Measurements from ENCODE around the gene ENPP7. TPM values are rescaled to one million over a fixed set of nuclear protein-coding genes. Genes with fewer than 3 reads are reported as not detected.

The ENPP7 gene
- polyA plus RNA-seq, 3 donors: not detected

DNA sequence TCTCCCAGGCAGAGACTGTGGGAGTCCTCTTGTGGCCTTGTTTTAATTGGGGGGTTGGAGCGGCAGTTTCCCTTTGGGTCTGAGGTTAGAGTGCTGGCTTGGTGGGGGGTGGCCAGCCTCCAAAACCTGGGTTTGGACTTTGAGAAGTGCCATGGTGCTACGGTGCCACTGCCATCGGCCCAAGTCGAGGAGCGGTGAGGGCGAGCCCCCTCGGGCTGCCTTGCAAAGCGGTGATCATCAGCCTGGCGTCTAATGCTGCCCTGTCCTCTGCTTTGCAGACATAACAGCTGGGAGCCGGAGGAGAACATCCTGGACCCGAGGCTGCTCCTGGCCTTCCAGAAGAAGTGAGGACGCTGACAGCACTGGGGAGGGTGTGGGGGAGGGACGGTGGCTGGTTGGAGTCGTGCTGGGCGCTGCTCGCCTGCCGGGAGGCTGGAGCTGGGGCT lies 48.4 kb downstream of the ENPP7 start:
- Mint-ChIP-seq H3K27ac (no peak overlapping the region), H3K4me3 (peak overlapping the region; percentile 81 to 94), H3K27me3 (ENCODE audit: low read depth in 3 of 3) (peaks cover 52 to 80% (median 65%) of the 10 kb centered on the region in 3 donors), H3K4me1 (peaks cover 37% of the 10 kb centered on the region), H3K9me3 (peaks cover 0 to 6% (median 3%) of the 10 kb centered on the region in 7 donors), H3K36me3 (peaks cover 8 to 12% of the 10 kb centered on the region in 2 donors)
- Histone ChIP-seq H3K4me3 (replicated peaks in 1 of 3; ENCODE audit: low read depth in 2 of 3, low read length in 3 of 3) (peak overlapping the region in 2 of 3 experiments; percentile 30 to 76), H3K27me3 (ENCODE audit: control insufficient read depth in 2 of 2, insufficient read depth in 2 of 2, low read length in 2 of 2) (peaks cover 16 to 70% of the 10 kb centered on the region in 2 donors), H3K4me2 (replicated peaks; ENCODE audit: extremely low read depth, low read length, poor library complexity, severe bottlenecking) (peak overlapping the region; percentile 92), H3K9ac (ENCODE audit: insufficient read depth, low read length, poor library complexity, severe bottlenecking) (no peak overlapping the region), H2AFZ (ENCODE audit: insufficient read depth, low read depth, low read length, poor library complexity, severe bottlenecking) (peak overlapping the region; percentile 85), H3K4me1 (ENCODE audit: control insufficient read depth in 1 of 2, insufficient read depth in 2 of 2, low read length in 2 of 2) (peaks cover 28 to 32% of the 10 kb centered on the region in 2 donors), H3K9me3 (replicated peaks in 1 of 2; ENCODE audit: control insufficient read depth in 1 of 2, insufficient read depth in 1 of 2, low read length in 2 of 2) (no peaks in the 10 kb centered on the region), H3K27ac (ENCODE audit: low read depth in 1 of 2, low read length in 2 of 2) (no peak overlapping the region), H3K36me3 (replicated peaks in 1 of 2; ENCODE audit: control insufficient read depth in 1 of 2, insufficient read depth in 2 of 2, low read length in 2 of 2) (no peaks in the 10 kb centered on the region), H3K79me2 (ENCODE audit: insufficient read depth, low read length) (no peaks in the 10 kb centered on the region), H4K20me1 (ENCODE audit: insufficient read depth, low read length) (no peaks in the 10 kb centered on the region)
- intact Hi-C loops (cut with micrococcal nuclease): no loop called here
- 12% methylated on average over 11 of the region's 17 CpGs for WGBS (ENCODE audit: insufficient coverage)
- TF ChIP-seq, protein P1, sequence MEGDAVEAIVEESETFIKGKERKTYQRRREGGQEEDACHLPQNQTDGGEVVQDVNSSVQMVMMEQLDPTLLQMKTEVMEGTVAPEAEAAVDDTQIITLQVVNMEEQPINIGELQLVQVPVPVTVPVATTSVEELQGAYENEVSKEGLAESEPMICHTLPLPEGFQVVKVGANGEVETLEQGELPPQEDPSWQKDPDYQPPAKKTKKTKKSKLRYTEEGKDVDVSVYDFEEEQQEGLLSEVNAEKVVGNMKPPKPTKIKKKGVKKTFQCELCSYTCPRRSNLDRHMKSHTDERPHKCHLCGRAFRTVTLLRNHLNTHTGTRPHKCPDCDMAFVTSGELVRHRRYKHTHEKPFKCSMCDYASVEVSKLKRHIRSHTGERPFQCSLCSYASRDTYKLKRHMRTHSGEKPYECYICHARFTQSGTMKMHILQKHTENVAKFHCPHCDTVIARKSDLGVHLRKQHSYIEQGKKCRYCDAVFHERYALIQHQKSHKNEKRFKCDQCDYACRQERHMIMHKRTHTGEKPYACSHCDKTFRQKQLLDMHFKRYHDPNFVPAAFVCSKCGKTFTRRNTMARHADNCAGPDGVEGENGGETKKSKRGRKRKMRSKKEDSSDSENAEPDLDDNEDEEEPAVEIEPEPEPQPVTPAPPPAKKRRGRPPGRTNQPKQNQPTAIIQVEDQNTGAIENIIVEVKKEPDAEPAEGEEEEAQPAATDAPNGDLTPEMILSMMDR (IDR thresholded peaks at IDR 0.05): no peak
- DNase-seq: no peak

DNA sequence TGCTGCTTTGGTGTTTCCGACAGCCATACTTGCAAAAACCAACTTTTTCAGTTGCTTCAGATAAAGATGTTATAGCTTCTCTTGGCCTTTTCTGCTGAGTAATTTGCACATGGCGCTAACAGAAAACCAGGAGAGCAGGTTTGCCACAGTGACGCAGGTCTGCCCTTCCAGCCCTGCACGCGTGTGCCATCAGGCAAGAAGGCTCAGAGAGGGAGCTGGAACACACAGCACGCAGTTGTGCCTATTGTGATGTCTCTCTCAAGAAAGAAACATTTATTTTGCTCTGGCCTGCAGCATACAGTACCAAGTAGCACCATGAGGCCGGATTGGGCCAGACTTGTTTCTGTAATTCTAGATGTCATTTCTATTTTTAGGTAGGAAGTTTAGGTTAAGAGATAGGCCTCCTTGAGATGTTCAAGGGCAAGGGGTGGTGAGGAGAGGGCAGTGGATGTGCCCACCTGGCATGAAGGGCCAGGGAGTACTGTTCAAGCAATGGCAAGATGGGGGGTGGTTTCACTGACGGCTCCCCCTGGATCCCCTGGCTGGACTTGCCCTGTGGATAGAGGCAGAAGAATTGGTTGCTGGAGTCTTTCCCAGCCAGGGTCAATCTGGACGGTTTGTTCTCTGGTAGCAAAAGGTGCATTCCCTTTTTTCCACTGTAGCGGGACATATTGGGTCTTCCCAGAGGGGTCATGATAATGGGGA lies 49.1 kb downstream of the ENPP7 start:
- TF ChIP-seq, protein P1 (IDR thresholded peaks at IDR 0.05): no peak

More for the DNA sequence above, 49.1 kb downstream of the ENPP7 start:
- 80% methylated on average over 9 of the region's 10 CpGs for WGBS (ENCODE audit: insufficient coverage)
- intact Hi-C loops (cut with micrococcal nuclease): no loop called here
- H3K9me3 Mint-ChIP-seq: peaks cover 0 to 6% (median 3%) of the 10 kb centered on the region in 7 donors
- Histone ChIP-seq H3K27ac (ENCODE audit: low read depth in 1 of 2, low read length in 2 of 2) (no peak overlapping the region), H4K20me1 (ENCODE audit: insufficient read depth, low read length) (no peaks in the 10 kb centered on the region), H3K4me1 (ENCODE audit: control insufficient read depth in 1 of 2, insufficient read depth in 2 of 2, low read length in 2 of 2) (peaks cover 28 to 32% of the 10 kb centered on the region in 2 donors), H3K4me3 (replicated peaks in 1 of 3; ENCODE audit: low read depth in 2 of 3, low read length in 3 of 3) (no peak overlapping the region), H3K9ac (ENCODE audit: insufficient read depth, low read length, poor library complexity, severe bottlenecking) (no peak overlapping the region), H3K79me2 (ENCODE audit: insufficient read depth, low read length) (no peaks in the 10 kb centered on the region), H3K9me3 (replicated peaks in 1 of 2; ENCODE audit: control insufficient read depth in 1 of 2, insufficient read depth in 1 of 2, low read length in 2 of 2) (no peaks in the 10 kb centered on the region), H3K4me2 (replicated peaks; ENCODE audit: extremely low read depth, low read length, poor library complexity, severe bottlenecking) (no peak overlapping the region), H2AFZ (ENCODE audit: insufficient read depth, low read depth, low read length, poor library complexity, severe bottlenecking) (no peak overlapping the region), H3K27me3 (ENCODE audit: control insufficient read depth in 2 of 2, insufficient read depth in 2 of 2, low read length in 2 of 2) (peaks cover 16 to 63% of the 10 kb centered on the region in 2 donors), H3K36me3 (replicated peaks in 1 of 2; ENCODE audit: control insufficient read depth in 1 of 2, insufficient read depth in 2 of 2, low read length in 2 of 2) (no peaks in the 10 kb centered on the region)
- H3K4me3 Mint-ChIP-seq: peak overlapping the region; percentile 16 to 44
- H3K27ac Mint-ChIP-seq: no peak overlapping the region
- DNase-seq: no peak
- H3K27me3 Mint-ChIP-seq (ENCODE audit: low read depth in 3 of 3): peaks cover 52 to 73% (median 64%) of the 10 kb centered on the region in 3 donors
- H3K36me3 Mint-ChIP-seq: peaks cover 8 to 12% of the 10 kb centered on the region in 2 donors
- H3K4me1 Mint-ChIP-seq: peaks cover 37% of the 10 kb centered on the region
